Fibroblast of lung (primary cell): ENCODE data around the gene RFPL4AL1.

Experiments
- CTCF ChIP-seq, 2 donors: IDR thresholded peaks in 1 of 2; conservative IDR thresholded peaks in 1 of 2; 1 replicate in 1 of 2; 2 replicates in 1 of 2; pipeline ENCODE4 v1.5.1; 2011 to 2012; ENCODE audit warnings: low read length in 2 of 2, control low read depth in 1 of 2, inconsistent platforms in 1 of 2, low read depth in 1 of 2, mild to moderate bottlenecking in 1 of 2
- EZH2 ChIP-seq: IDR thresholded peaks from 2 replicates; pipeline ENCODE4 v1.5.1; 2012; ENCODE audit warnings: low read length, control low read depth, mild to moderate bottlenecking; ENCODE audit errors: missing control alignments

DNA sequence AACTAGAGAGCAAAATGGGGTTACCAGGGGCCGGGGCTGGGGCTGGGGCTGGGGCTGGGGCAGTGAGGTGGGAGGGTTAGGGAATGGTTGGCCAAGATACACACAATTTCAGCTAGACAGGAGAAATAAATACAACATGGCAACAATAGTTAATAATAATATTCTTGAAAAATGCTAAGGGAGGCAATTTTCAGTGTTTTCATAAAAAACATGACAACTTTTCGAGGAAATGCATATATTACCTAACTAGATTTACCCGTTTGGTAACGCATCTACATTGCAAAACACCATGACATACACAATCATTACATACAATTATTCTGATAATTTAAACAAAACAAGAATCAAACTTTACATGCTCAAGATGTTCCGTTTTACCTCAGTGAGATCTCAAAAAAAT lies 12.2 kb downstream of the RFPL4AL1 start:
- no peak for TF ChIP-seq CTCF (conservative IDR thresholded peaks at IDR 0.05 in 1 of 2, IDR thresholded peaks at IDR 0.05 in 1 of 2; ENCODE audit: low read depth in 1 of 2, low read length in 2 of 2)
- TF ChIP-seq EZH2: no peak
